PC-3 (cell line): ENCODE results near the gene PTPN5.
"Not testable (repeated sequence)": the region's sequence is repeated elsewhere in the genome, so short reads cannot be mapped to it uniquely, and the experiment has no call there.

Experiments
- EZH2 ChIP-seq: fragments of 300-600 bp; sonication (generic); IDR thresholded peaks from one replicate; pipeline ENCODE4 v1.6.1; 2017; ENCODE audit warnings: antibody characterized with exemption, mild to moderate bottlenecking, low read length; ENCODE audit not compliant: unreplicated experiment
- TF ChIP-seq, protein P1 (sequence below): fragments of 300-600 bp; sonication (generic); conservative IDR thresholded peaks from 2 replicates; pipeline ENCODE4 v1.5.1; 2017; ENCODE audit warnings: antibody characterized with exemption, low read depth, mild to moderate bottlenecking, low read length

DNA sequence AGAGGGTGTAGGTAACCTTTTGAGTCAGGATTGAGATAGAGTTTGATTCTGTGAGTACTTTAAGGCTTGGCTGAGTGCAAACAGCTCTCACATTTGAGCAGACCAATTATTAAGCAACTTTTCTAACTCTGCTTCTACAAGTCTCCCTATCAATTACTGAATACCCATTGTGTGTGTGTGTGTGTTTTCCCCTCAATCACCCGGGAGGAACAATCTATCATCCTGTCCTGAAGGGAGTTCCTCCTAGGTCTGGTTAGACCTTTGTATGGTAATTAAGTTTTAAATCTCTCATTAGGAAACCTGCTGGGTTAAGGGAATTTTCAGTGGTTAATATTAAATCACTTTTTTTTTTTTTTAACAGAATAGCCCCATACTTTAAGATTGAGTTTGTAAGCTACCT, 28.6 kb upstream of the PTPN5 start:
- TF ChIP-seq, protein P1, sequence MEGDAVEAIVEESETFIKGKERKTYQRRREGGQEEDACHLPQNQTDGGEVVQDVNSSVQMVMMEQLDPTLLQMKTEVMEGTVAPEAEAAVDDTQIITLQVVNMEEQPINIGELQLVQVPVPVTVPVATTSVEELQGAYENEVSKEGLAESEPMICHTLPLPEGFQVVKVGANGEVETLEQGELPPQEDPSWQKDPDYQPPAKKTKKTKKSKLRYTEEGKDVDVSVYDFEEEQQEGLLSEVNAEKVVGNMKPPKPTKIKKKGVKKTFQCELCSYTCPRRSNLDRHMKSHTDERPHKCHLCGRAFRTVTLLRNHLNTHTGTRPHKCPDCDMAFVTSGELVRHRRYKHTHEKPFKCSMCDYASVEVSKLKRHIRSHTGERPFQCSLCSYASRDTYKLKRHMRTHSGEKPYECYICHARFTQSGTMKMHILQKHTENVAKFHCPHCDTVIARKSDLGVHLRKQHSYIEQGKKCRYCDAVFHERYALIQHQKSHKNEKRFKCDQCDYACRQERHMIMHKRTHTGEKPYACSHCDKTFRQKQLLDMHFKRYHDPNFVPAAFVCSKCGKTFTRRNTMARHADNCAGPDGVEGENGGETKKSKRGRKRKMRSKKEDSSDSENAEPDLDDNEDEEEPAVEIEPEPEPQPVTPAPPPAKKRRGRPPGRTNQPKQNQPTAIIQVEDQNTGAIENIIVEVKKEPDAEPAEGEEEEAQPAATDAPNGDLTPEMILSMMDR = not testable (repeated sequence)
- not testable (repeated sequence) for TF ChIP-seq EZH2
